Activated CD8-positive, alpha-beta memory T cell treated with anti-CD3 and anti-CD28 coated beads for 4 hours (primary cell): Measurements from ENCODE around the gene PLCXD1.

Experiments used
- DNase-seq, 2 donors: peaks; one replicate each; pipeline ENCODE4 v3.0.0-alpha.2; 2020; ENCODE audit warnings: low read depth in 2 of 2

PLCXD1 gene

DNA sequence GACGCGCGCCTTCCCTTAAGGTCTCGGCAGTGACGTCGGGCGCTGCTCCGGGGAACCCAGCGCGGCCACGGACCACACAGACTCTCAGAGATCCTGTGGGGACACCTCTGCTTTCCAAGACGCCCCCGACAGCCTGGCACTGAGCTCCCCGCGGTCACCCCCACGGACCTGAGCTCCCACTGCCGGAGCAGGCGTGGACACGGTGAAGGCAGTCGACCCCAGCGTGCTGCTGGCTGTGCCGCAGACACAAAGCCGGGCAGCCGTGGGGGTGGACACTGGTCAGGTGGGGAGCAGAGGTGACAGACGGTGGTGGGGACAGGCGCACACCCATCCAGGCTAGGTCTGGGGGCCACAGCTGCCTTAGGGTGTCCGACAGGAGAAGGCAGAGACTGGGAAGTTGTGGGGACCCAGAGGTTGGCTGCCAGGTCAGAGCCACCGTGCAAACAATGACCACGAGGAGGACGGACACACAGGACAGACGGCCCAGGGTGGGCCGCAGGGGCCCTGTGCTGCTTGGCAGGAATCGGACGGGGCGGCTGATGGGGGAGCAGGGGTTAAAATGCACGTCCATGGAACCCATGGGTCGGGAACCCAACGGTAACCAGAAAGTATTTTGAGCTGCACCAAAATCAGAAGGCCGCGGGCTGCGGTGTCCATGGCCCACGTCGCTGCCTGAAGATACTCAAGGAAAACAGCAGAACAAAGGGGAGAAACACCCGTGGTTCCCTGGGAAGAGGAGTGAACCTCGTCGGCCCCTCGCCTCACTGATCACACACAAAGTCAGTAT is 54.0 kb downstream of the PLCXD1 start:
- no peak for DNase-seq

DNA sequence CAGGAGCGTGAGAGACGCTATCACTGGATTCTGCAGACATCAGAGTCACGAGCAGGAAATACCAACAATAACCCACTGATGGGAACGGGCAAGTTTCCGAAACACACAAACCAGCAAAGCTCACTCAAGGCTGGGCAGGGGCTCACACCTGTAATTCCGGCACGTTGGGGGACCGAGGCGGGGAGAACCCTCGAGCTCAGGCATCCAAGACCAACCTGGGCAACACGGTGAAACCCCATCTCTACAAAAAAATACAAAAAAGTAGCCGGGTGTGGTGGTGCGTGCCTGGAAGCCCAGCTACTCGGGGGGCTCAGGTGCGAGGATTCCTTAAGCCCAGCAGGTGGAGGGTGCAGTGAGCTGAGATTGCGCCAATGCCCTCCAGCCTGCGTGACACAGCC is 54.6 kb downstream of the PLCXD1 start:
- no peak for DNase-seq

DNA sequence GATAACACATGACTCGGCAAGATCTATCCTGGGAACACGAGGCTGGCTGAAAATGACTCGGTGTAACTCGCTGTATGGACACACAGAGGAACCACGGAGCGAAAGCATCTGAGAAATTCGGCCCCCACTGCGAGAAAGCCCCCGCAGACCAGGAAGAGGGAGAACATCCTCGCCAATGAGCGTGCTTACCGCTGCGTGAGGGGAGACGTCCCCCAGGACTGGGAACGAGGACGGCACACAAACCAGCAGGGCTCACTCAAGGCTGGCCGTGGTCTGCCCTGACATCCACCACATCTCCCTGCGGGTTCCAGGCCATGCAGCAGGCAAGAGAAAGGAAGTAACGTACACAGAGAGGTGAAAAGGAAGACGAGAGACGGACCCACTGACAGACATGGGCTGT is 55.0 kb downstream of the PLCXD1 start:
- no peak for DNase-seq

DNA sequence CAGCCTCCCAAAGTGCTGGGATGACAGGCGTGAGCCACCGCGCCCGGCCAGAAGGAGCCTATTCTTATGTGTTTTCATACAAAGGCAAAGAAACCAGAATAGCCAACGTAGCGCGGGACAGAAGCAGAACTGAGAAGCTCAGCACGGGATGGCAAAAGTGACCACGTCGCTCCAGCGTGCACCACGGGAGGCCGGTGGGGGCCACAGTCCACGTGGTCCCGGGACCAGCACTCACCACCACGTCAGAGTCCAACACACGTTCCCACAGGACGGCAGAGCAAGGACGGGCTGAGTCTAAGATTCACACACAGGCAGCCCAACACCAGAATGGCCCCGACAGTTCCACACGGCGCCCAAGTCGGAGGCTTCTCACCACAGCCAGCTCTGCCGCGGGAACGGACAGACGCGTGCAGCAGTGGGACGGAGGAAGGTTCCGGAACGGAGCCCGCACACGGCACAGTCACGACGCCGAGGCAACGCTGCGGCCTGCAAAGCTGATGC is 56.2 kb downstream of the PLCXD1 start:
- no peak for DNase-seq

DNA sequence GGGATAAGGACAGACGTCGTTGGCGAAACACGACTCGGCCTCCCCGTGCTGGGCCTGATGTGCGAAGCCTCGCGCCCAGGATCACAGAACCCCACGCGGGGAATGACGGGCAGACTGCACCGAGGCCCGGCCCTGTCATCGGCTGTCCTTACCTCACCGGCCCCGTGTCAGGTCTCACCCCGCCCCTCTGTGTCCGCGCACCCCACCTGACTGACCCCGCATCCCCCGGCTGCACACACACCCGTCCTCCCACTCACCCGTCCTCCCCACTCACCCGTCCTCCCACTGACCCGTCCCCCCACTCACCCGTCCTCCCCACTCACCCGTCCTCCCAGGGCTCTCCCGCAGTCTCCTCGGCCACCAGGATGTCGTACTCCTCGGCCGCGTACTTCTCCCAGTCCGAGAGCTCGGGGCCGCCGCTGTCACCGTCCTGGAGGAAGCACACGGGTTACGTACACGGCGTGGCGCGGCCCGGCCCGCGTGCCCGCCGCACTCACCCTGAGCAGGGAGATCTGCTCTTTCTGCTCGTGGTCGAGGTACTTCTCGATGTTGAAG is 57.2 kb downstream of the PLCXD1 start:
- no peak for DNase-seq

DNA sequence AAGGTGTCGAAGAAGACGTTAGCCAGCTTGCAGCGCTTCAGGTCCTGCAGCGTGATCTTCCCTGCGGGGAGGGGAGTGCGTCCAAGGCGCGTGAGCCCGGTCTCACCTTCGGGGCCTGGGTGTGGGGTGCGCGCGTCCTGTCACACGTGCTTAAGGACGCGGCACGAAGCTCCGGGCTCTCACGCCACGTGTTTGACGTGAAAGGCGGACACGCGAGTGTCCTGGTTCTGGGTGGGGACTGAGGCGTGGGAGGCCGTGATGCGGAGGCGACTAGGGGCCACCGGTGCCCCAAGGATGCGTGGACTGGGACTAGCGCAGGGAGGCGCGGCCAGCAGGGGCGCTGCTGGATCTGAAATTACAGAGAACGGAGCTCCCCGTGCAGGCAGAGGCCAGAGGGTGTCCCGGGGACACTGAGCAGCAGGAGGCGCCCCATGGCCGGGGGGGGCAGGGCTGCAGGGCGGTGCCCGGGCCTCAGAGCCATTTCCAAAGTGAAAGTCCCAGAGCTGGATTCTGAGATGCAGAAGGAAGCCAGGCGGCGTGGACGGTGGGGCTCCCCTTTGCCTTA is 57.7 kb downstream of the PLCXD1 start:
- DNase-seq, result no peak

DNA sequence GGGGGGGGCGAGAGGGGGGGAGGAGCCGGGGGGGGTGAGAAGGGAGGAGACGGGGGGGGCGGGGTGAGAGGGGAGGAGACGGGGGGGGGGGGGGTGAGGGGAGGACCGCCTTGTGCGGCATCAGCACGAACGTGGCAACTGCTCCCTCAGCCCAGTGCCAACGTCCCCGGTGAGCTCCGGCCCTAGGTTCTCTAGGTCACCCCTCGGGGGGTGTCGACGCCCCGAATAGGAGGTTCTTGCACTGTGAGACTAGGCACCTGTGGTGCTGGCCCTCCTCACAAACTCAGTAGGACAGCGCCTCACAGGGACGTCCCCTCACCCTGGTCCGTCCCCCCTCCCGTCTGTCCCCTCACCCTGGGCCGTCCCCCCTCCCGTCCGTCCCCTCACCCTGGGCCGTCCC is 58.9 kb downstream of the PLCXD1 start:
- DNase-seq, result no peak

DNA sequence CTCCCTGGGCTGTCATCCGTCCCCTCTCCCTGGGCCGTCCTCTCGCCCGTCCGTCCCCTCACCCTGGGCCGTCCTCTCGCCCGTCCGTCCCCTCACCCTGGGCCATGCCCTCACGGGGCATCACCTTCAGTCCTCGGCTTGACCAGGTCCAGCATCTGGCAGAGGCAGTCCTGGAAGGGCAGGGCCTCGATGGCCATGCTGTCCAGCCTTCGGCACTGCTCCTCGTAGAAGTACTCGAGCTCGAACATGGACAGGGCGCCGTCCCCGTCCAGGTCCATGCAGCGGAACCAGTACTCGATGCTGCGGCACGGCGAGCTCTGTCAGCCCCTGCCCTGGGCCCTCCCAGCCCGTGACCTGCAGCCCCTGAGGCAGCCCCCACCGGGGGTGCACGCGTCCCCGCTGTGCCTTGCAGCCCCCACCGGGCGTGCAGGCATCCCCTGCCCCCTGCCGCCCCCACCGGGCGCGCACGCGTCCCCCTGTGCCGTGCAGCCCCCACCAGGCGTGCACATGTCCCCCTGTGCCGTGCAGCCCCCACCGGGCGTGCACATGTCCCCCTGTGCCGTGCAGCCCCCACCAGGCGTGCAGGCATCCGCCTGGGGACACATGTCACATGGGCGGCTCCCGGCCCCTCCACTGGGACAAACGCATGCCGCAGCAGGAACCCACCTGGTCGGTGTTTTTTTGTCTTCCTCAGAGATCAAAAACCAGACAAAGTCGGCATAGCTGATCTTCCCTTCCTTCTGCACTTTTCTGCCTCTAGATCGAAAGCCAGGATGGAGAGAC is 59.7 kb downstream of the PLCXD1 start:
- no peak for DNase-seq

DNA sequence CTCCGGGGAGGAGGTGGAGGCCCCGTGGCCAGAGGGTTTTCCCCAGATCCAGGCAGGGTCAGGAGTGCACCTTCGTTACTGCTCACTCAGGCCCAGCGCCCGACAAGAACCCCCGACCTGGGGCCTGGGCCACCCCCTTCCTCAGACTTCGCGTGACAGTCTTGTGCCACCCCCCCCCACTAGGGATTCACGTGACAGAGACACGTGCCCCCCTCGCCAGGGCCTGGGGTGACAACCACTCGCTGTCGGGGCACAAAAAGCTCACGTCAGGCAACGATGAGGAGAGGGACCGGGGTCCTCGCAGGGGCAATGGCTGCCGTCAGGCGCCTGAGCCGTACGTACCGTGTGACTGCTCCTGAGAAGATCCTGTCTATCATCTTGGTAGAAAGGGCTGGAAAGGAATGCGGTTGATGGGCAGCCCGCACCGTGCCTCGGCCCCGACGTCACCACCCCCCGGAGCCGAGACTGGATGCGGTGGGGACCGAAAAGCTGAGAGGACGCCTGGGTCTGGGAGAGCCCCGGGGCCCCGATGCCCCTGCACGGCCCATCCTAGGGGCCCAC is 60.4 kb downstream of the PLCXD1 start:
- no peak for DNase-seq

DNA sequence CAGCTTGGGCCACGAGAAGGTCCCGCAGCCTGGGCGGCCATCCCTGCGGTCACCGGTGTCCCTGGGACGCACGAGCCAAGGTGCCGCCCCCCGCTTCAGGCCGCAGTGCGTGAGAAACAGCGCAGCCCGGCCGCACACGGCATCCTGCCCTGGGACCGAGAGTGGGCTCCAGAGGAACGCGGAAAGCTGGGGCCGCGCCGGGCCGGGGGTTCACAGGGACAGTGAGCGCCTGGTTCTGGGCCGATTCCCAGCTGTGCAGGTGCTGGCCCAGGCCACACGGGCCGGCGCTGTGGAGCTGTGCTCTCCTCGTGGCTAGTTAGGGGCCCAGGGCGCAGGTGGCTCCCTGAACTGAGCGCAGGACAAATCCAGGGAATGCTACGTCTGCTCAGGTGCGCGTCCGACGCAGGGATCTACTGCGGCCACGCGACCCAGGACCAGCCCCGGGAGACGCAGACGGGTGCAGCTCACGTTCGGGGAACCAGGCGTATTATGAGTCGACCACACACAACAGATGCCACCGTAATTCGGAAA is 63.3 kb downstream of the PLCXD1 start:
- DNase-seq, result no peak

DNA sequence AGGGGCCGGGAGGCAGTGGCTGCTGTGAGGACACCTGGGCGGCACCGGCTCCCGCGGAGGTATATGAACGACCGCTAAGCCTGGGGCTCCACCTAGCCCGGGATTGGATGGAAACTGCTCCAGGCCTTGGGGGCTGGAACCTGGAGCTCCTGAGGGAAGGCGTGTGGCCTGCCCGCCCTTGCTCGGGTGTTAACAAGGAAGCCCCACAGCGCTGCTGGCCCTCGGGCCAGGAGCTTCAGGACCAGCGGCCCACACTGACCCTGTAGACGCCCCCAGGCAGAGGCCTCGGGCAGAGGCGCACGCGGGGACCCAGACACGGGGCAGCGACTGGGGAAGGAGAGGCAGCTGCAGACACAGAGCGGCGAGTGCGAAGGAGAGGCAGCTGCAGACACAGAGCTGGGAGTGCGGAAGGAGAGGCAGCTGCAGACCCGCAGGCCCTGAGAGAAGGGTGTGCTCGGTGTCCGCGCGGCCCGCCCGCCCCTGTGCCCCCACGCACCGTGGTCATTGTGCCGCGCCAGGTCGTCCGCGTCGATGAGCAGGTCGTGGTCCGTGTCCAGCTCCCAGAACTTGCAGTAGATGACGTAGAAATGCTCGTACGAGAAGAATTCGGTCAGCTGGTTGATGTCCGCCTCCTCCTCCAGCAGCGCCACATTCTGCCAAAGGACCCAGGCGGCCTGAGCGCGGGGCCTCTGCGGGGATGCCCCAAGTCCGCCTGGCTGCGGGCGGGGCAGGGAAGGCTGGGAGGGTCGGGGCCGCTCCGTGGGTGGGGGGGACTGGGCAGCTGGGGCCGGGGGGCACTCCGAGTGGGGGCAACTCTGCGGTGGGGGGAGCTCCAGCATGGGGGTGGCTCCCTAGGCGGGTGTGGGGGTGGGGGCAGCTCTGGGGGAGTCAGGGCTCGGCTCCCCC is 64.1 kb downstream of the PLCXD1 start:
- DNase-seq, result no peak

DNA sequence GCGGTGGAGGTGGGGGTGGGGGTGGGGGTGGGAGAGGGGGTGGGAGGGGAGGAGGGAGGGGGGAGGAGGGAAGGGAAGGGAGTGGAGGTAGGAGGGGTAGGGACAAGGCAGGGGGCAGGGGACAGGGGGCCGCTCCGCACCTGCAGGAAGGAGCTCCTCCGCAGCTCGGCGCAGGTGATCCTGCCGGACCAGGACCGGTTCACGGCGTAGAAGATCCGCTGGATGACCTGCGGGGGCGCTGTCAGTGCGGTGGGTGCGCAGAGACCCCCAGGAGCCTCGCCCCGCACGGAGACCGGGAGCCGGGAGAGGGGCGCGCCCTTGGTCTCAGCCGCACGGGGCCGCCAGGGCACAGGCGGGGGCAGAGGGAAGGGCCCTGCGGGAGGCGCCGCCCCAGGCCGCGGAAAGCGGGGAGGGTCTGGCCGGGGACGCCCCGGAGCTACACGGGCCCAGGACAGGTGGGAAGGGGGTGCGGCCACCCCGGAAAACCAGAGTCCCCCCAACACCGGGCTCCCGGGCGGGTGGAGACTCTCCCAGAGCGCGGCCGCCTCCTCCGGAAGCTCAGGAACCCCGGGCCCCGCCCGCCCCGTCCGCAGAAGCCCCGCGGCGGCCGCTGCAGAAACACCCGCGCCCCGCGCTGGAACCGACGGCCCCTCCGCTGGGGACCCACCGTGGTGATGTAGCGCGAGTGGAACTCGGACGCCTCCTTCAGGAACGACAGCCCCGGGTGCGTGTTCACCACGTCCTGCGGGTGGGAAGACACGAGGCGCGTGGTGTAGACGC is 65.0 kb downstream of the PLCXD1 start:
- DNase-seq, result no peak

DNA sequence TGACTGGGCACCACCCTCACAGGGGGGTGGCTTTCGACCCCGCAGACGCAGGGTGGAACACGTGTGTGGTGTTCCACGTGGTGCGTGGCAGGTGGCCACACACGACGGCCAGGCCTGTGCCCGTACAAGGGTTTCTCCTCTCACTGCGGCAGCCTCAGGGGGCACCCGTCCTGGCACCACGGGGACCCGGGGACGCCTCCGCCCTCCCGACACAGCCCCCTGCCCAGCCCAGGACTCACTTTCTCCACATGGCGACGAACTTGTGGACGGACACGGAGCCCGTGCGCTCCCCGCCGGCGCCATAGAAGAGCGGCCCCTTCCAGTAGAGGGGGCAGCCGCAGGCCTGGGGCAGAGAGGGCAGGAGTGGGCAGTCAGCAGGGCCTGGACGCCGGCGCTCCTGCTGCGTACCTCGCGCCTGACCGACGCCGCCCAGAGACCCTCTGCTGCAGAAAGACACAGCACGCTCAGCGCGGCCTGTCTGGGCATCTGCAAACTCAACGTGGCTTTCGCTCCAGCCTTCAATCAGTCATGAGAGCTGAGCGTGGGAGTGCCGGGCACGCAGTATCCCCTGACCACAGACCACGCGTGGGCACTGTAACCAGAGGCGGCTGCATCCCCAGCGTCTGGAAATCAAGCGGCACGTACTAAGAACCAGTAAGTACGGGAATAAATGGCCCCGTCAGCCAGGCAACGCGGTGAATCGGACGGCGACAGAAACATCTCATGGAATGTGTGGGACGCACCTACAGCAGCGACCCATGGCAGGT is 66.4 kb downstream of the PLCXD1 start:
- no peak for DNase-seq

DNA sequence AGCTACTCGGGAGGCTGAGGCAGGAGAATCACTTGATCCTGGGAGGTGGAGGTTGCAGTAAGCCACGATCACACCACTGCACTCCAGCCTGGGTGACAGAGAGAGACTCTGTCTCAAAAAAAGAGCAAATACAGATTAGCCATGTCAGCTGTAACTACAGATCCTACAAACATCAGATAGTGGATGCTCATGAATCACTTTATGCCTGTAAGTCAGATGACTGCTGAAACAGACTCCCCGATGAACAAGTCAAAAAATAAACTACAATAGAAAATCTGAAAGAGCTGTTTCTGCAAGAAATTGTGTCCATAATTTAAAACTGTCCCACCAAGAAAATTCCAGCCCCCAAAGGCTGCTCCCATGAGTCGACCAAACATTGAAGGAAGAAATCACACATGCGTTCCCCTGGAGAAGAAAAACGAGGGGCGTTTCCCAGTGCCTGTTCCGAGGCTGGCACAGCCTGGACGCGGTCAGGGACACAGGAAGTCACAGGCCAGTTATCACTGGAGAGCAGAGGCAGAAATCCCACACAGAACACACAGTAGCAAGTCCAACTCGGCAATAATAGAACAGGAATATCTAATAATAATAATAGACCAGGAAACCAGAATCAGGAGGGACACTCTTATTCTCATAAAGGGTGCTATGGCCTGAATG is 67.4 kb downstream of the PLCXD1 start:
- DNase-seq, result no peak

DNA sequence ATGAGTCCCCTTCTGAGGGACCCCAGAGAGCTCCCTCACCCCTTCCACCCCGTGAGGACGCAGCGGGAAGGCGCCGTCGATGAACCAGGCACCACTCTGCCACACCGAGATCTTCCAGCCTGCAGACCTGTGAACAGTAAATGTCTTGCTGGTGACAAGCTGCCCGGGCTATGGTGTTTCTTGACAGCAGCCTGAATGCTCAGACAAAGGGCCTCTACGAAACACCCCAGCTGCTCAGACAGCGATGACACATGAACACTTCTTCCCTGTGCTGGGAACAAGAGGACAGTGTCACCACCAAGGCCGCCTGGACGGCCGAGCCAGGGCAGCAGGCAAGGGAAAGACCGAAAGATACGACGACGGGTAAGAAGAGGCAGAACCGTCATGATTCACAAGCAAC is 68.0 kb downstream of the PLCXD1 start:
- no peak for DNase-seq

DNA sequence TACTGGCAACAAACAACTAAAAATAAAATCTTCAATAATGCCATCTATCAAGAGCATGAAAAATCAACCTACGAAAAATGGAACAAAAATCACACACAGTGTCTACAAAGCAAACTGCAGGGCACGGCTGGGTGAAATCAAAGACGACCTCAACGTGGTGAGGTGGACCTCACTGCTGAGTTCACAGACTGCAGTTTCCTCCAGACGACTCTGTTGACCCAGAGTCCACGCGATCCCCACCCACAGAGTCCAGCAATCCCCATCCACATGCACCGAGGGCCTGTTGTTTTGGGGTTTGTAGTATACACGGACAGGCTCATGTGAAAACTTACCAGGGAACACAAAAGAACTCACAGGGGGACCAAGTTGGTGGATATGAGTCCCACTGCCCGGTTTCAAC is 68.5 kb downstream of the PLCXD1 start:
- no peak for DNase-seq

DNA sequence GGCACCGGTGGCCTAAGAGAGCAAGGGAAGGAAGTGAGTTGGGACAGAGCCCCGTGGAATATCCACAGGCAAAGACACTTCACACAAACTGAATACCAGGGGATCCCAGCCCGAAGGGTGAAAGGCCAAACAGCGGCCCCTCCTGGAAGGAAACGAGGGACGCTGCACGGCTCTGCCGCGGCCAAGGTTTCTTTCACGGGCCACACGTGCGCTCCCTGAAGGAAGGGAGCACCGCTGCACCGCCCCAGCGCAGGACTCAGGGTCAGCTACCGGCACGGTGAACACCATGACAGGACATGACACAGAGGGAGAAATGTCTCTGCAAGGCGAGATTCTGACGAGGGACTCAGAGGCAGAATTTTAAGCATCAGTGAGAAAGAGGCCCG is 69.0 kb downstream of the PLCXD1 start:
- no peak for DNase-seq

DNA sequence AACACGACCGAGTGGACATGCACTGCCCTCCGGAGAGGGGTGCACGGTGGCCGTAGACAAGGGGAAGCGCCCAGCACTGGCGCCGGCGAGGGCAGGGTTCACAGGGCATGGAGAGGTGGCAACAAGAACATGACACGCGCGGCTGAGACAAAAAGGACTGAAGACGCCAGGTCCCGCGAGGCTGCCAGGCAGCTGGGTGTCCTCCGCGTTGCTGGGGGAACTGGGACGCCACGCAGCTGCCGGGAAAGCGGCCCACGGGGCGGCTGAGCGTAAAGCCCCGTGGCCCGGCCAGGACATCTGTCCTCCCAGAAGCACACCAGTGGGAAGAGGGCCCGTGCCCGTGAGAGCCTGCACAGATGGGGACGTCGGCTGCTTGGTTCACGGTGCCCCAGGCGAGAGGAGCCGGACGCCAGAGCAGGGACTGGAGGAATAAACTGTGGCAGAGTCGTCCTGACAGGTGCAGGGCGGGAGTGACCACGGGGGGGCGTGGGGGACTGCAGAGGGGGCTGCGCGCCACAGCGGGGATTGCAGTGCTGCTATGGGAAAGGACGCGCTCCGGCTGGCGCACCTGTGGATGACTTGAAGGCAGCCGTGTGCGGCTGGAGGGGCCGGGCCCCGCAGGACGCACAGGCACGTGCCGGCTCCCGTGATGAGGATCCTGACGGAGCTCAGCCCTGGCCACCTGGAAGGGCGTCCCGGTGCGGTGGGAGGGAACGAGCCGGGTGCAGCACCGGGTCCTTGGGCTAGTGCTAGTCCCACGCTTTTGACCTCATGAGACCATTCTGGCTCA is 69.5 kb downstream of the PLCXD1 start:
- no peak for DNase-seq
